ENCODE measurements around the gene SLC40A1.

The SLC40A1 gene

GRCh38 chr2:189570570-189571031 is 10.0 kb downstream of the SLC40A1 start:
- Histone ChIP-seq H3K4me3 (ENCODE audit: low read depth in 1 of 5, low read length in 5 of 5) (no peak overlapping the region), H3K4me1 (ENCODE audit: control insufficient read depth in 5 of 5, insufficient read depth in 5 of 5, low read length in 5 of 5) (peaks cover 2 to 68% (median 43%) of the 10 kb centered on the region in 5 donors), H3K27me3 (ENCODE audit: control insufficient read depth in 5 of 5, insufficient read depth in 4 of 5, low read length in 5 of 5) (no peaks in the 10 kb centered on the region), H3K36me3 (ENCODE audit: control insufficient read depth in 5 of 5, insufficient read depth in 5 of 5, low read length in 5 of 5) (peaks cover 36 to 66% (median 60%) of the 10 kb centered on the region in 5 donors), H3K27ac (ENCODE audit: low read depth, low read length) (peak overlapping the region; percentile 47), H3K9ac (ENCODE audit: low read length in 5 of 5) (no peak overlapping the region), H3K9me3 (ENCODE audit: control insufficient read depth in 5 of 5, low read length in 5 of 5) (no peaks in the 10 kb centered on the region)

GRCh38 chr2:189569295-189569910 is 11.2 kb downstream of the SLC40A1 start:
- H3K27ac ChIP-seq (ENCODE audit: low read depth, low read length) = peak overlapping the region; percentile 78
- peaks cover 2 to 61% (median 42%) of the 10 kb centered on the region in 5 donors for H3K4me1 ChIP-seq (ENCODE audit: control insufficient read depth in 5 of 5, insufficient read depth in 5 of 5, low read length in 5 of 5)
- H3K27me3 ChIP-seq (ENCODE audit: control insufficient read depth in 5 of 5, insufficient read depth in 4 of 5, low read length in 5 of 5) = no peaks in the 10 kb centered on the region
- H3K4me3 ChIP-seq (ENCODE audit: low read depth in 1 of 5, low read length in 5 of 5) = no peak overlapping the region
- peaks cover 36 to 69% (median 57%) of the 10 kb centered on the region in 5 donors for H3K36me3 ChIP-seq (ENCODE audit: control insufficient read depth in 5 of 5, insufficient read depth in 5 of 5, low read length in 5 of 5)
- no peaks in the 10 kb centered on the region for H3K9me3 ChIP-seq (ENCODE audit: control insufficient read depth in 5 of 5, low read length in 5 of 5)
- H3K9ac ChIP-seq (ENCODE audit: low read length in 5 of 5) = peak overlapping the region in 2 of 5 donors; percentile 2 to 28

DNA sequence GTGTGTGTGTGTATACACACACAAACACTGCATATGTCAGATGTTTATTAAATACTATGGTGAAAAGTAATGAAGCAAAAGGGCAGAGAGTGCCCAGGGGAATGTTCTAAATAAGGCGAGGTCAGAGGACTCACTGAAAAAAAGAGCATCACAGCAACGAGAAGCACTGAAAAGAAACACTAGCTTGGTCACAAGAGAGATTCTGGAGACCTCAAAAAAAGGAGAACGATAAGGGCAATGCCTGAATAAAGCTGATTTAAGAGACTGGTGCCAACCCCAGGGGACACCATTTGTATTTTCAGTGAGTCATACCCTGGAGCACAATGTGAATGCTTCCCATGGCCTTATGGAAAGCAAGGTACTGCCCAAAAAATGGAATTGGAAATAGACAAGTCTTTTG is 14.5 kb downstream of the SLC40A1 start:
- Histone ChIP-seq H3K9ac (ENCODE audit: low read length in 5 of 5) (peak overlapping the region in 1 of 5 donors; percentile 32), H3K9me3 (ENCODE audit: control insufficient read depth in 5 of 5, low read length in 5 of 5) (no peaks in the 10 kb centered on the region), H3K36me3 (ENCODE audit: control insufficient read depth in 5 of 5, insufficient read depth in 5 of 5, low read length in 5 of 5) (peaks cover 21 to 53% (median 41%) of the 10 kb centered on the region in 5 donors), H3K27ac (ENCODE audit: low read depth, low read length) (peak overlapping the region; percentile 78), H3K27me3 (ENCODE audit: control insufficient read depth in 5 of 5, insufficient read depth in 4 of 5, low read length in 5 of 5) (no peaks in the 10 kb centered on the region), H3K4me1 (ENCODE audit: control insufficient read depth in 5 of 5, insufficient read depth in 5 of 5, low read length in 5 of 5) (peaks cover 5 to 65% (median 56%) of the 10 kb centered on the region in 5 donors), H3K4me3 (ENCODE audit: low read depth in 1 of 5, low read length in 5 of 5) (peak overlapping the region in 1 of 5 donors; percentile 22)

DNA sequence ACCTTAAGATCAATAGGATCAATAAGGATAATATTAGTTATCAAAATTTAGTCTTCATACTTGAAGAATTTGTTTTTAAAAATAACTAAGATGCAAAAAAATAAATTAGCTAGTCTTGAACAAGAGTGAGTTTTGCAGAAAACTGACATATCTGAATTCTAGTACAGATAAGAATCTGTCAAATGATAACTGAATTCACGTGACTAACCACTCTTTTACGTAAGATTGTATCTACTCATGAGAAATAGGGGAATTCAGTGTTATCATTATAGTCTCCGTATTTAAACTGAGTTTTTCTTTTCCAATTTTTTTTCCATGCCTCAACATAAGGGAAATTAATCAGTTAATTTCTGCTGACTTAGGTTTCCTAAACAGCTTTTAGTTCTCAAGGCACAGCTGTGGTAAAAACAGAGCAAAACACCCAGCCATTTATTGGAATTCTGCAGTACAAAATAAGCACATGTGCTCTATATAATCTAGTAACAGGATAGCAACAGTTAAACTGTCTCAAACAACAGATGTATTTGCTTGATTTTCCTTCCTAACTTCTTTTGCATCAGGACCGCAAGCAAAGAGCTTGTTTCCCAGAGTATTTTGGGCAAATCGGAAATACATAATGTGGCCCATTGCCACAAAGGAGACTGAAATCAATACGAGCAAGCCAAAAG is 19.1 kb downstream of the SLC40A1 start:
- peak overlapping the region in 1 of 5 donors; percentile 44 for H3K9ac ChIP-seq (ENCODE audit: low read length in 5 of 5)
- H3K9me3 ChIP-seq (ENCODE audit: control insufficient read depth in 5 of 5, low read length in 5 of 5) = no peaks in the 10 kb centered on the region
- H3K27me3 ChIP-seq (ENCODE audit: control insufficient read depth in 5 of 5, insufficient read depth in 4 of 5, low read length in 5 of 5) = no peaks in the 10 kb centered on the region
- H3K36me3 ChIP-seq (ENCODE audit: control insufficient read depth in 5 of 5, insufficient read depth in 5 of 5, low read length in 5 of 5) = peaks cover 17 to 34% (median 24%) of the 10 kb centered on the region in 5 donors
- H3K4me3 ChIP-seq (ENCODE audit: low read depth in 1 of 5, low read length in 5 of 5) = no peak overlapping the region
- H3K27ac ChIP-seq (ENCODE audit: low read depth, low read length) = peak overlapping the region; percentile 59
- peaks cover 13 to 66% (median 62%) of the 10 kb centered on the region in 5 donors for H3K4me1 ChIP-seq (ENCODE audit: control insufficient read depth in 5 of 5, insufficient read depth in 5 of 5, low read length in 5 of 5)

- Histone ChIP-seq H3K36me3 (ENCODE audit: control insufficient read depth in 5 of 5, insufficient read depth in 5 of 5, low read length in 5 of 5) (peaks cover 15 to 26% (median 20%) of the 10 kb centered on the region in 5 donors), H3K9me3 (ENCODE audit: control insufficient read depth in 5 of 5, low read length in 5 of 5) (no peaks in the 10 kb centered on the region), H3K4me1 (ENCODE audit: control insufficient read depth in 5 of 5, insufficient read depth in 5 of 5, low read length in 5 of 5) (peaks cover 13 to 56% (median 50%) of the 10 kb centered on the region in 5 donors), H3K27me3 (ENCODE audit: control insufficient read depth in 5 of 5, insufficient read depth in 4 of 5, low read length in 5 of 5) (no peaks in the 10 kb centered on the region), H3K27ac (ENCODE audit: low read depth, low read length) (peak overlapping the region; percentile 82), H3K9ac (ENCODE audit: low read length in 5 of 5) (no peak overlapping the region), H3K4me3 (ENCODE audit: low read depth in 1 of 5, low read length in 5 of 5) (no peak overlapping the region)
These were observed 20.4 kb downstream of the SLC40A1 start for GRCh38 chr2:189560273-189560586.

DNA sequence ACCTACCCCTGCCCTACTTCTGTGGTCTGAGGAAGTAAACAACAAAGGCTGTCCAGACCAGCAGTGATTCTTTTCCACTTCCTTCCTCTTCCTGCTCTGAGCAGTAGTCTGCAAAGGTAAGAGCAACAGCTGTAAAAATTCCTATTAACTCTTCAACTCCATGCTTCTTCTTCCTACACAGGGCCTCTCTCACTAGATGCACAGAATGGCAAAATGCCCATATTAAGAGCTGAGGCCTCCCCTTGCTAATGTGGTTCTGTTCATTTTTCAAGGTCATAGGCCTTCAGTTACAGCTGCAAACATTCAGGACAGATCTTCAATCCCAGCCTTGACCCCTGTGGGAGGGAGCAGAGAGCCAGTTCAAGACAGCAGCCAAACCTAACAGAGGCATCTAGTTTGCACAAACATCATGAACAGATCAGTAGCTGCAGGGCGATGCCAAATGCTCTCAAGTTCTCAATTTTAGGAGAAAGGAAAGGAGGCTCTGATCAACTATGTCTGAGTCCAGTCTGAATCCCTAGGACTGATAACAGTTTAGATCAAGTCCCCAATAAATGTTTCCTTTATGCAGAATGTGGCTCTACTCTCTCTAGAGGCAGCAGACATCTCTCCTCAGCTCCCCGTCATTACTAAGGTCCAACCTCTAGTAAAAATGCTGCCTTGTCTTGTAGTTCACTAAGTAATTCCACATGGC is 20.9 kb downstream of the SLC40A1 start:
- Histone ChIP-seq H3K27me3 (ENCODE audit: control insufficient read depth in 5 of 5, insufficient read depth in 4 of 5, low read length in 5 of 5) (no peaks in the 10 kb centered on the region), H3K9ac (ENCODE audit: low read length in 5 of 5) (peak overlapping the region in 1 of 5 donors; percentile 25), H3K27ac (ENCODE audit: low read depth, low read length) (peak overlapping the region; percentile 82), H3K4me3 (ENCODE audit: low read depth in 1 of 5, low read length in 5 of 5) (peak overlapping the region in 4 of 5 donors; percentile 24 to 42 (median 30)), H3K9me3 (ENCODE audit: control insufficient read depth in 5 of 5, low read length in 5 of 5) (no peaks in the 10 kb centered on the region), H3K36me3 (ENCODE audit: control insufficient read depth in 5 of 5, insufficient read depth in 5 of 5, low read length in 5 of 5) (peaks cover 11 to 21% (median 18%) of the 10 kb centered on the region in 5 donors), H3K4me1 (ENCODE audit: control insufficient read depth in 5 of 5, insufficient read depth in 5 of 5, low read length in 5 of 5) (peaks cover 13 to 55% (median 49%) of the 10 kb centered on the region in 5 donors)

GRCh38 chr2:189558516-189559272 is 21.9 kb downstream of the SLC40A1 start:
- Histone ChIP-seq H3K4me3 (ENCODE audit: low read depth in 1 of 5, low read length in 5 of 5) (no peak overlapping the region), H3K36me3 (ENCODE audit: control insufficient read depth in 5 of 5, insufficient read depth in 5 of 5, low read length in 5 of 5) (peaks cover 6 to 14% (median 11%) of the 10 kb centered on the region in 5 donors), H3K9ac (ENCODE audit: low read length in 5 of 5) (no peak overlapping the region), H3K9me3 (ENCODE audit: control insufficient read depth in 5 of 5, low read length in 5 of 5) (no peaks in the 10 kb centered on the region), H3K27ac (ENCODE audit: low read depth, low read length) (peak overlapping the region; percentile 82), H3K4me1 (ENCODE audit: control insufficient read depth in 5 of 5, insufficient read depth in 5 of 5, low read length in 5 of 5) (peaks cover 13 to 51% (median 47%) of the 10 kb centered on the region in 5 donors), H3K27me3 (ENCODE audit: control insufficient read depth in 5 of 5, insufficient read depth in 4 of 5, low read length in 5 of 5) (no peaks in the 10 kb centered on the region)

GRCh38 chr2:189557373-189557772 is 23.2 kb downstream of the SLC40A1 start:
- no peaks in the 10 kb centered on the region for H3K9me3 ChIP-seq (ENCODE audit: control insufficient read depth in 5 of 5, low read length in 5 of 5)
- peaks cover 3 to 12% (median 7%) of the 10 kb centered on the region in 5 donors for H3K36me3 ChIP-seq (ENCODE audit: control insufficient read depth in 5 of 5, insufficient read depth in 5 of 5, low read length in 5 of 5)
- H3K27ac ChIP-seq (ENCODE audit: low read depth, low read length) = no peak overlapping the region
- H3K9ac ChIP-seq (ENCODE audit: low read length in 5 of 5) = no peak overlapping the region
- no peak overlapping the region for H3K4me3 ChIP-seq (ENCODE audit: low read depth in 1 of 5, low read length in 5 of 5)
- peaks cover 16 to 55% (median 53%) of the 10 kb centered on the region in 5 donors for H3K4me1 ChIP-seq (ENCODE audit: control insufficient read depth in 5 of 5, insufficient read depth in 5 of 5, low read length in 5 of 5)
- H3K27me3 ChIP-seq (ENCODE audit: control insufficient read depth in 5 of 5, insufficient read depth in 4 of 5, low read length in 5 of 5) = no peaks in the 10 kb centered on the region

DNA sequence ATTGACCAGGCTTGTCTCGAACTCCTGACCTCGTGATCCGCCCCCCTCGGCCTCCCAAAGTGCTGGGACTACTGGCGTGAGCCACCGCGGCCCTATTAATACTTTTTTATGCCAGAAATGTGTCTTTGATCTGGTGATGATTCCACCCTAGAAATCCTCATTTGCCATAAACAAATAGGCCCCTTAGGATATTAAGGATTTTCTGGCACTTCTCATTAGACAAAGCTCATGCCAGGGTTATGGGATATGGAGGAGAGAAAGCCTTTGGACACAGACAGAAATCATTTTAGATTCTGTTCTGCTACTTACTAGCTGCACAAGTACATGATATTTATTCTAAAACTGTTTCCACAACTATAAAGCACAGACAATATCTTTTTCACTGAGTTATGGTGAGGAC is 24.1 kb downstream of the SLC40A1 start:
- no peak overlapping the region for H3K4me3 ChIP-seq (ENCODE audit: low read depth in 1 of 5, low read length in 5 of 5)
- no peak overlapping the region for H3K9ac ChIP-seq (ENCODE audit: low read length in 5 of 5)
- H3K27ac ChIP-seq (ENCODE audit: low read depth, low read length) = no peak overlapping the region
- no peaks in the 10 kb centered on the region for H3K9me3 ChIP-seq (ENCODE audit: control insufficient read depth in 5 of 5, low read length in 5 of 5)
- peaks cover 3 to 9% (median 5%) of the 10 kb centered on the region in 5 donors for H3K36me3 ChIP-seq (ENCODE audit: control insufficient read depth in 5 of 5, insufficient read depth in 5 of 5, low read length in 5 of 5)
- H3K4me1 ChIP-seq (ENCODE audit: control insufficient read depth in 5 of 5, insufficient read depth in 5 of 5, low read length in 5 of 5) = peaks cover 15 to 55% (median 53%) of the 10 kb centered on the region in 5 donors
- H3K27me3 ChIP-seq (ENCODE audit: control insufficient read depth in 5 of 5, insufficient read depth in 4 of 5, low read length in 5 of 5) = no peaks in the 10 kb centered on the region
